ENCODE data around the gene REPIN1. TPM values are rescaled to one million over a fixed set of nuclear protein-coding genes. Genes with fewer than 3 reads are reported as not detected.

The REPIN1 gene
- total and polyA plus RNA-seq, 2 donors from 2014 or later, result 53.7 to 95.8 TPM

DNA sequence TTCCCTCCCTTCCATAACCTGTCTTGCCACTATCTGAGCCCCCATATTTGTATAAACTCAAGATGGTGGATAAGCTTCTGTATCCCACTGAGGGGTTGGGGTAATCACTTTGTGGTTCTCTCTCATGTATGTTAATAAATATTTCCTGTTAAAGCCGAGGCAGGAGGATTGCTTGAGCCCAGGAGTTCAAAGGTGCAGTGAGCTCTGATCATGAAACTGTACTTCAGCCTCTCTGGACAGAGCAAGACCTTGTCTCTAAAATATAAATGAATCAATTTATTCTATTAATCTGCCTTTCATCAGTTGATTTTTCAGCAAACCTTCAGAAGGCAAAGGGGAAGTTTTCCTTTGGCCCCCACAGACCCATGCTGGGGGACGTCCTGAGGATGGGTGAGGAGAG is 25.4 kb upstream of the REPIN1 start:
- no peak for DNase-seq
- intact Hi-C loops (cut with DNase I), result no loop called here
- Histone ChIP-seq H3K4me1 (ENCODE audit: control insufficient read depth in 2 of 3, insufficient read depth in 2 of 3, low read depth in 1 of 3, low read length in 3 of 3) (peaks cover 0 to 31% (median 4%) of the 10 kb centered on the region in 3 donors), H3K36me3 (ENCODE audit: control insufficient read depth in 2 of 3, insufficient read depth in 3 of 3, low read length in 3 of 3) (peaks cover 0 to 2% (median 0%) of the 10 kb centered on the region in 3 donors), H3K9me3 (ENCODE audit: control insufficient read depth in 2 of 3, insufficient read depth in 1 of 3, low read length in 3 of 3) (no peaks in the 10 kb centered on the region), H3K27ac (ENCODE audit: low read depth in 2 of 2, low read length in 2 of 2) (no peak overlapping the region), H3K9ac (ENCODE audit: low read length in 3 of 3) (no peak overlapping the region), H3K27me3 (ENCODE audit: control insufficient read depth, insufficient read depth, low read length) (no peaks in the 10 kb centered on the region), H3K4me3 (ENCODE audit: low read length in 3 of 3) (no peak overlapping the region)
- FAIRE-seq, result no peak
- no peak for TF ChIP-seq CTCF (IDR thresholded peaks at IDR 0.05; ENCODE audit: borderline replicate concordance, extremely low read depth, insufficient read depth)

DNA sequence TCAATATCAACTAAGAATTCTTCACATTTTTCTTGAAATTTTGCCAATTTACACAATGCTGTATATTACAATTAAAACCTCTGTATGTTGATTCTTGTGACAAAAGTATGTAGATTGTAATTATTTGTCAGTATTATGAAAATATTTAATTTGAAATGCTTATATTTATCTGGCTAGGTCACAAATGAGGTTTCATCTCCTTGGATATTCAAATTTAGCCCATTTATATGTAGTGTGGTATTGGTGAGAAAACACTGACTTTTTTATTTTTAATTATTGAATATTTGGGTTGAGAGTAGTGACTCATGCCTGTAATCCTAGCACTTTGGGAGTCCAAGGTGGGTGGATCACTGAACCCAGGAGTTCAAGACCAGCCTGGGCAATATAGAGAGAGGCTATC is 24.3 kb upstream of the REPIN1 start:
- Histone ChIP-seq H3K4me1 (ENCODE audit: control insufficient read depth in 2 of 3, insufficient read depth in 2 of 3, low read depth in 1 of 3, low read length in 3 of 3) (peaks cover 0 to 22% (median 0%) of the 10 kb centered on the region in 3 donors), H3K9me3 (ENCODE audit: control insufficient read depth in 2 of 3, insufficient read depth in 1 of 3, low read length in 3 of 3) (no peaks in the 10 kb centered on the region), H3K4me3 (ENCODE audit: low read length in 3 of 3) (no peak overlapping the region), H3K9ac (ENCODE audit: low read length in 3 of 3) (no peak overlapping the region), H3K36me3 (ENCODE audit: control insufficient read depth in 2 of 3, insufficient read depth in 3 of 3, low read length in 3 of 3) (no peaks in the 10 kb centered on the region), H3K27ac (ENCODE audit: low read depth in 2 of 2, low read length in 2 of 2) (no peak overlapping the region), H3K27me3 (ENCODE audit: control insufficient read depth, insufficient read depth, low read length) (no peaks in the 10 kb centered on the region)
- DNase-seq (no peak), FAIRE-seq (no peak)
- no peak for TF ChIP-seq CTCF (IDR thresholded peaks at IDR 0.05; ENCODE audit: borderline replicate concordance, extremely low read depth, insufficient read depth)
- intact Hi-C loops (cut with DNase I), result no loop called here

- H3K4me1 ChIP-seq (ENCODE audit: control insufficient read depth in 2 of 3, insufficient read depth in 2 of 3, low read depth in 1 of 3, low read length in 3 of 3), result peaks cover 0 to 15% (median 0%) of the 10 kb centered on the region in 3 donors
- FAIRE-seq, result no peak
- no peaks in the 10 kb centered on the region for H3K36me3 ChIP-seq (ENCODE audit: control insufficient read depth in 2 of 3, insufficient read depth in 3 of 3, low read length in 3 of 3)
- no peaks in the 10 kb centered on the region for H3K9me3 ChIP-seq (ENCODE audit: control insufficient read depth in 2 of 3, insufficient read depth in 1 of 3, low read length in 3 of 3)
- no peak overlapping the region for H3K9ac ChIP-seq (ENCODE audit: low read length in 3 of 3)
- H3K27me3 ChIP-seq (ENCODE audit: control insufficient read depth, insufficient read depth, low read length), result no peaks in the 10 kb centered on the region
- H3K27ac ChIP-seq (ENCODE audit: low read depth in 2 of 2, low read length in 2 of 2), result no peak overlapping the region
- TF ChIP-seq CTCF (IDR thresholded peaks at IDR 0.05; ENCODE audit: borderline replicate concordance, extremely low read depth, insufficient read depth), result no peak
- intact Hi-C loops (cut with DNase I), result no loop called here
- DNase-seq, result no peak
- no peak overlapping the region for H3K4me3 ChIP-seq (ENCODE audit: low read length in 3 of 3)
Observed at GRCh38 chr7:150345012-150345411, 23.6 kb upstream of the REPIN1 start.

DNA sequence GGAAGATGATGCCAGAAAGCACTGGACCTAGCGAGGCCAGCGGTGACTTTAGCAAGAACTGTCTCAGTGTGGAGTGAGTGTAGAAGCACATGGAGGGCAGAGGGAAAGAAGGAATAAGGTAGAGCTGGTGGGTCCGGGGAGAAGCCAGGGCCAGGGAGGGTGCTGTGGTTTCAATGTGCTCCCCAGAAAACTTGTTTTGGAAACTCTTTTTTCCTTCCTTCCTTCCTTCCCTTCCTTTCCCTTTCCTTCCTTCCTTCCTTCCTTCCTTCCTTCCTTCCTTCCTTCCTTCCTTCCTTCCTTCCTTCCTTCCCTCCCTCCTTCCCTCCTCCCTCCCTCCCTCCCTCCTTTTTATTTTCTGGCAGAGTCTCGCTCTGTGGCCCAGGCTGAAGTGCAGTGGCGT is 21.7 kb upstream of the REPIN1 start:
- H3K36me3 ChIP-seq (ENCODE audit: control insufficient read depth in 2 of 3, insufficient read depth in 3 of 3, low read length in 3 of 3), result no peaks in the 10 kb centered on the region
- no peak for FAIRE-seq

More for the DNA sequence above, 21.7 kb upstream of the REPIN1 start:
- no peak for TF ChIP-seq CTCF (IDR thresholded peaks at IDR 0.05; ENCODE audit: borderline replicate concordance, extremely low read depth, insufficient read depth)
- H3K9ac ChIP-seq (ENCODE audit: low read length in 3 of 3), result no peak overlapping the region
- no peak for DNase-seq
- H3K27me3 ChIP-seq (ENCODE audit: control insufficient read depth, insufficient read depth, low read length), result no peaks in the 10 kb centered on the region
- H3K4me3 ChIP-seq (ENCODE audit: low read length in 3 of 3), result no peak overlapping the region
- H3K9me3 ChIP-seq (ENCODE audit: control insufficient read depth in 2 of 3, insufficient read depth in 1 of 3, low read length in 3 of 3), result no peaks in the 10 kb centered on the region
- intact Hi-C loops (cut with DNase I), result no loop called here
- H3K27ac ChIP-seq (ENCODE audit: low read depth in 2 of 2, low read length in 2 of 2), result no peak overlapping the region
- H3K4me1 ChIP-seq (ENCODE audit: control insufficient read depth in 2 of 3, insufficient read depth in 2 of 3, low read depth in 1 of 3, low read length in 3 of 3), result peaks cover 0 to 7% (median 0%) of the 10 kb centered on the region in 3 donors
